Lung (tissue), 12 donors: ENCODE measurements around the gene BMPER. TPM values are rescaled to one million over a fixed set of nuclear protein-coding genes. Genes with fewer than 3 reads are reported as not detected.

Experiments
- ATAC-seq: fragments of 200-7000 bp; cut with Tn5 transposase; one replicate; pipeline ENCODE4 v1.9.1; 2020; ENCODE audit warnings: moderate number of reproducible peaks; ENCODE audit not compliant: insufficient read depth, low FRiP score
- DNase-seq, 3 donors: peaks; one replicate each; pipeline ENCODE4 v3.0.0-alpha.2; 2013 to 2017
- H3K27ac ChIP-seq, 2 donors: one replicate each; pipeline ENCODE4 v1.5.1; 2013; ENCODE audit warnings: mild to moderate bottlenecking in 2 of 2, moderate library complexity in 2 of 2, control low read depth in 1 of 2, inconsistent platforms in 1 of 2, low read depth in 1 of 2, low read length in 1 of 2
- H3K27me3 ChIP-seq, 3 donors: one replicate each; pipeline ENCODE4 v1.5.1; 2013; ENCODE audit warnings: low read length in 2 of 3; ENCODE audit not compliant: control insufficient read depth in 3 of 3, insufficient read depth in 3 of 3
- H3K36me3 ChIP-seq, 4 donors: one replicate each; pipeline ENCODE4 v1.5.1; 2013; ENCODE audit warnings: low read length in 4 of 4, mild to moderate bottlenecking in 1 of 4, moderate library complexity in 1 of 4; ENCODE audit not compliant: control insufficient read depth in 4 of 4, insufficient read depth in 4 of 4
- H3K4me1 ChIP-seq, 5 donors: one replicate each; pipeline ENCODE4 v1.5.1; 2013; ENCODE audit warnings: low read length in 5 of 5, mild to moderate bottlenecking in 2 of 5, moderate library complexity in 1 of 5; ENCODE audit not compliant: control insufficient read depth in 5 of 5, insufficient read depth in 5 of 5
- H3K4me3 ChIP-seq: one replicate; pipeline ENCODE4 v1.5.1; 2013; ENCODE audit warnings: mild to moderate bottlenecking, control low read depth, moderate library complexity
- H3K9ac ChIP-seq, 2 donors: one replicate each; pipeline ENCODE4 v1.5.1; 2013; ENCODE audit warnings: low read length in 2 of 2, control low read depth in 1 of 2; ENCODE audit not compliant: insufficient read depth in 1 of 2
- H3K9me3 ChIP-seq, 4 donors: one replicate each; pipeline ENCODE4 v1.5.1; 2013; ENCODE audit warnings: low read length in 3 of 4, mild to moderate bottlenecking in 1 of 4, moderate library complexity in 1 of 4; ENCODE audit not compliant: control insufficient read depth in 4 of 4, insufficient read depth in 3 of 4
- WGBS, 2 donors: extraction: QIAGEN DNeasy Blood & Tissue Kit; methylation state at CpG; one replicate each; pipeline ENCODE4 v1.1.7; 2013; 5-methylcytosine and 5-hydroxymethylcytosine counted together
- polyA plus RNA-seq, 2 donors: library from polyadenylated mRNA; stranded (reverse); fragments of 200-250 nt; gene quantifications; one replicate each; pipeline ENCODE4 v1.2.1, GENCODE V29; 2013
- total RNA-seq, 2 donors: library from RNA; depleted of rRNA in 1 of 2; stranded (reverse); fragments of >200 nt in 1 of 2; gene quantifications; one replicate each; pipeline ENCODE4 v1.2.1, GENCODE V29; 2014 to 2021
- TF ChIP-seq, protein P1 (sequence below): IDR thresholded peaks from 2 replicates; pipeline ENCODE4 v1.5.1; 2012; ENCODE audit warnings: mild to moderate bottlenecking; ENCODE audit errors: control extremely low read depth, extremely low read depth
- donor health status: control.
- donor health status: control.
- donor health status: Bipolar disorder and iron deficiency.
- donor health status: healthy.
- donor health status: DM: yes; HTN: yes; CAD: no.

Gene BMPER
- total and polyA plus RNA-seq, 4 donors = 3.7 to 51.0 (median 9.0) TPM

DNA sequence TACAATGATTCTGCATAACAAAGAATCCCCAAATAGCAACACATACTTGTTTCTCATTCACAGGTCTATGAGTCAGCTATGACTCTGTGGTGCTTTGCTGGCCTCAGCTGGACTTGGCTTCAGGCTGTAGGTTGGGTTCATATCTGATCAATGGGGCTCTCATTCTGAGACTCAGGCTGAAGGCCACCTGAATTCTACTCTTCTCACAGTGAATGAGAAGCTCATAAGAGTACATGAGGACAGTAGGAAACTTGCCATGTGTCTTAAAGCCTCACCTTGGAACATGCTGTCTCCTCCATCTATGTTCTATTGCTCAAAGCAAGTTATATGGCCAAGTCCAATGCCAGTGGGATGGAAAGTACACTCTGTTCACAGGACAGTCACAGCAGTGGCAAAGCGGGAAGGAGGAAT lies 292.9 kb downstream of the BMPER start:
- DNase-seq (no peak), ATAC-seq (no peak)
- H3K9ac ChIP-seq = no peak overlapping the region
- no peak overlapping the region for H3K4me3 ChIP-seq
- no peaks in the 10 kb centered on the region for H3K4me1 ChIP-seq
- 94 to 95% methylated on average over 1 of the region's 1 CpG for WGBS, 2 donors
- TF ChIP-seq, protein P1, sequence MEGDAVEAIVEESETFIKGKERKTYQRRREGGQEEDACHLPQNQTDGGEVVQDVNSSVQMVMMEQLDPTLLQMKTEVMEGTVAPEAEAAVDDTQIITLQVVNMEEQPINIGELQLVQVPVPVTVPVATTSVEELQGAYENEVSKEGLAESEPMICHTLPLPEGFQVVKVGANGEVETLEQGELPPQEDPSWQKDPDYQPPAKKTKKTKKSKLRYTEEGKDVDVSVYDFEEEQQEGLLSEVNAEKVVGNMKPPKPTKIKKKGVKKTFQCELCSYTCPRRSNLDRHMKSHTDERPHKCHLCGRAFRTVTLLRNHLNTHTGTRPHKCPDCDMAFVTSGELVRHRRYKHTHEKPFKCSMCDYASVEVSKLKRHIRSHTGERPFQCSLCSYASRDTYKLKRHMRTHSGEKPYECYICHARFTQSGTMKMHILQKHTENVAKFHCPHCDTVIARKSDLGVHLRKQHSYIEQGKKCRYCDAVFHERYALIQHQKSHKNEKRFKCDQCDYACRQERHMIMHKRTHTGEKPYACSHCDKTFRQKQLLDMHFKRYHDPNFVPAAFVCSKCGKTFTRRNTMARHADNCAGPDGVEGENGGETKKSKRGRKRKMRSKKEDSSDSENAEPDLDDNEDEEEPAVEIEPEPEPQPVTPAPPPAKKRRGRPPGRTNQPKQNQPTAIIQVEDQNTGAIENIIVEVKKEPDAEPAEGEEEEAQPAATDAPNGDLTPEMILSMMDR = no peak
- no peaks in the 10 kb centered on the region for H3K9me3 ChIP-seq
- no peaks in the 10 kb centered on the region for H3K27me3 ChIP-seq
- H3K27ac ChIP-seq = no peak overlapping the region
- no peaks in the 10 kb centered on the region for H3K36me3 ChIP-seq
